RWPE1 (cell line): Measurements from ENCODE around the gene WDR46.
"Not testable (repeated sequence)": the region's sequence is repeated elsewhere in the genome, so short reads cannot be mapped to it uniquely, and the experiment has no call there.

Source experiments
- CTCF ChIA-PET: fragments of 350-600 bp; sonication (Branson Sonifier 250); formaldehyde crosslinking; extraction: SDS; loops from one replicate; lab custom pipeline; 2021; lab: Yijun Ruan, JAX
- POLR2A ChIA-PET: fragments of 400-600 bp; formaldehyde crosslinking; extraction: SDS; loops from one replicate; lab custom pipeline; 2020; ENCODE audit warnings: antibody characterized with exemption; ENCODE audit not compliant: low non-redundant PET; lab: Yijun Ruan, JAX
- DNase-seq: peaks from one replicate; pipeline ENCODE4 v3.0.0; 2012; ENCODE audit warnings: low spot score
- H3K27ac ChIP-seq: fragments of 450-650 bp; 2 replicates; pipeline ENCODE4 v1.5.1; 2017
- CTCF ChIP-seq: fragments of 450-650 bp; conservative IDR thresholded peaks from 2 replicates; pipeline ENCODE4 v1.5.1; 2017; ENCODE audit warnings: low read depth, mild to moderate bottlenecking

The WDR46 gene

GRCh38 chr6:33272275-33273128, 16.5 kb downstream of the WDR46 start:
- ChIA-PET POLR2A (interaction anchor here (1.0 to 2.0 kb wide), 4 partner anchors 12 to 51 kb away, joined by 3 to 10 read pairs (median 4); partner anchors contain the start of genes PFDN6 and WDR46), CTCF (interaction anchor here (0.5 to 0.6 kb wide), 3 partner anchors 73 to 1803 kb away, joined by 3 to 7 read pairs (median 3); no protein-coding TSS in a partner anchor)
- TF ChIP-seq CTCF: no peak
- peak overlapping the region; percentile 90 for H3K27ac ChIP-seq
- no peak for DNase-seq

- H3K27ac ChIP-seq: peak within 1 kb of the TSS; percentile 90
- TF ChIP-seq CTCF: no peak
- ChIA-PET CTCF (interaction anchor here (0.5 to 0.6 kb wide), 4 partner anchors 29 to 1804 kb away, joined by 3 to 4 read pairs (median 3); no protein-coding TSS in a partner anchor), POLR2A (interaction anchor here (0.6 to 2.0 kb wide), 6 partner anchors 11 to 52 kb away, joined by 3 to 10 read pairs (median 3); partner anchors contain the start of genes PFDN6 and WDR46)
- peak; percentile 87 for DNase-seq
Measured at GRCh38 chr6:33271468-33272274, 17.4 kb downstream of the WDR46 start, which contains the start of the genes RPS18 and VPS52. Gene RPS18 (plus strand): TSS chr6:33272075. CDS start chr6:33272120, 45 bp downstream. Gene VPS52 (minus strand): TSS chr6:33271876. CDS start chr6:33271675, 201 bp downstream.

GRCh38 chr6:33271117-33271467, 17.9 kb downstream of the WDR46 start:
- CTCF ChIA-PET: interaction anchor here (0.5 kb wide), 1 partner anchor 30 kb away, joined by 4 read pairs; no protein-coding TSS in a partner anchor
- DNase-seq: no peak
- POLR2A ChIA-PET: interaction anchor here (0.6 to 0.8 kb wide), 2 partner anchors 11 to 13 kb away, joined by 3 read pairs; no protein-coding TSS in a partner anchor
- TF ChIP-seq CTCF: no peak
- peak overlapping the region; percentile 90 for H3K27ac ChIP-seq

- ChIA-PET POLR2A (no interaction called here), CTCF (no interaction called here)
- DNase-seq: no peak
- TF ChIP-seq CTCF: no peak
- peak overlapping the region; percentile 18 for H3K27ac ChIP-seq
Measured at GRCh38 chr6:33264015-33264414, 25.0 kb downstream of the WDR46 start.

- CTCF ChIA-PET: interaction anchor here (0.6 to 0.7 kb wide), 2 partner anchors 136 to 296 kb away, joined by 3 read pairs; no protein-coding TSS in a partner anchor
- H3K27ac ChIP-seq, DNase-seq, POLR2A ChIA-PET: not testable (repeated sequence)
Measured at GRCh38 chr6:33262490-33262889, 26.5 kb downstream of the WDR46 start.

- TF ChIP-seq CTCF: no peak
- no peak for DNase-seq
- ChIA-PET CTCF (interaction anchor here (0.8 kb wide), 1 partner anchor 796 kb away, joined by 6 read pairs; no protein-coding TSS in a partner anchor), POLR2A (interaction anchor here (0.6 kb wide), 1 partner anchor 49 kb away, joined by 4 read pairs; no protein-coding TSS in a partner anchor)
- H3K27ac ChIP-seq: no peak overlapping the region
Measured at GRCh38 chr6:33259032-33259431, 30.0 kb downstream of the WDR46 start.
